CD4-positive, alpha-beta T cell treated with Interferon gamma for 1 hour (primary cell): ENCODE results near the gene NOTCH3.

Source experiments
- DNase-seq: peaks from one replicate; pipeline ENCODE4 v3.0.0-alpha.2; 2020

Gene NOTCH3

DNA sequence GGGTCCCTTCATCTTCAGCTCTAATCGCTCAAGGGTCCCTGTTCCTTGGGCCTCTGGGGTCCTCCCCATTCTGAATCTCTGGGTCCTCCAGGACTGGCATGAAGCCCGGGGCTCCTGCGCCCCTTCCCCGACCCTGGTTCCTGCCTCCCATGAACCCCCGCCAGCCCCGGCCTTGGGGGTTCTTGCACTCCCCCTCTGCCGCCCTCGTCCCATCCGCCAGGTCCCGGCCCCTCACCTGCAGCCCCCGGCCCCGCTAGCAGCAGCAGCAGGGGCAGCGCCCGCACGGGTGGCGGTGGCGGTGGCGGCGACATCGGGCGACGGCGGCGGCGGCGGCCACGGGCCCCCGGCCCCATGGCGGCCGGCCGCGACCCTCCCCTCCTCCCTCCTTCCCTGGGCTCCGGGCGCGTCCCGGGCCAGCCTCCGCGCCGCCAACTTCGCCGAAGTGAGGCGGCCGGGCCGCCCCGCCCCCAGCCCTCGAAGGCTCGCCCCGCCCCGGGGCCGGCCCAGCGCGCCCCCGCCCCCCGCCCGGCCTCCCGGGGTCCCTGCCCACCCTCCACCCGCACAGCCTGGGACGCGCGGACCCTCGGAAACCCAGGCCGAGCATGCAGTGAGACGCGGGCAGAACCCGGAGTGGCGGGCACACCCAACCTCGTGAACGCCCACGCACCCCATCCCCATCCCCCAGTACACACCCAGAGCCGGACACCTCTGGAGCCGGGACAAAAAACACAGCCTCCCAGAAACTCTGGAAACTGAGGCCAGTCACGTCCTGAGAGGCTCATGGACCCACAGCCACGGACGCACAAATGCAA, at the start of gene NOTCH3:
TSS of gene NOTCH3 (minus strand) at position 443 of the 812 bp plus-strand sequence. CDS start at position 353, 90 bp downstream.
- no peak for DNase-seq

DNA sequence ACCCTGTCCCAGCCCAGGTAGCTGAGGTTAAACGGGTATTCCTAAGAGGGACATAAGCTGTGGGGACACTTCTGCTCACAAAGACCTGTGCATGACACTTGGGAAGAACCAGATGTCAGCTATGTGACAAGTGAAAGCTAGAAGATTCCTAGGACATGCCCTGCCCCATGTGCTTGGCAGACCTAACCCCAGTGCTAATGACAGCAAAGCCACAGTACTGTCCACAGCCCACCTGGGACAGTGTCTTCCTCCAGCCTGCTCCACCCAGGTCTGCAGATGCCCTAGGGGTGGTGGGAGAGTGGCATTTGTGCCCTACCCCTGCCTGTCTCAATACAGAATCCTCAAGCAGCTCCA, 49.8 kb upstream of the NOTCH3 start:
- DNase-seq, result no peak

DNA sequence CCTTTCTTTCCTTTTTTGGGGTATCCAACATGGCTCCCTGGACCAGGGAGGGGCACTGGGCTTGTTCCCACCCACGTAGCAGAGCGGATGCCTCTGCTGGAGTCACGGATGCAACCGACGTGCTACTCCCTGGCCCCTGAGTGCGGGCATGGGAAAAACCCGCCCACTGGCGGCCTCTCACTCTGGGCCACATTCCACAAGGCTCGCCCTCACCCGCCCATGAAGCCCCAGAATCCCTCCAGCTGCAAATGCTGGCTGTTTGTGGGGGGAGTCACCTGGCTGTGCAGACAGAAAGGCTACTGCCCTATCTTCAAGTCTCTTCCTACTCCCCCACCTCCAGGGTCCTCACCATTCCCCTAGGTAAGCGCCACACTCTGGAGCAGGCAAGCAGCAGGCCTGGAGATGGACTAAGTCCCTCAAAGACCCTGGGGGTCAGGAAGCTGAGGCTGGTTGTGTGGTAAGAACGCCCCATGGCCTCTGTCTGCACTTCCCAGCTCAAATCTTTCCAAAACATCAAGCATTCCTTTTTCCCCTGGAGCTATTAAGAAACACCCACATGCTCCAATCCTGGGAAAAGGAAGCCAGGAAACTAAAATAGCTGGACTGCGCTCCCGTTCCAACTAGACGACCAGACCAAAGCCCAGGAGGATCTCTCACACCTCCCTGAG, 49.3 kb upstream of the NOTCH3 start:
- no peak for DNase-seq

DNA sequence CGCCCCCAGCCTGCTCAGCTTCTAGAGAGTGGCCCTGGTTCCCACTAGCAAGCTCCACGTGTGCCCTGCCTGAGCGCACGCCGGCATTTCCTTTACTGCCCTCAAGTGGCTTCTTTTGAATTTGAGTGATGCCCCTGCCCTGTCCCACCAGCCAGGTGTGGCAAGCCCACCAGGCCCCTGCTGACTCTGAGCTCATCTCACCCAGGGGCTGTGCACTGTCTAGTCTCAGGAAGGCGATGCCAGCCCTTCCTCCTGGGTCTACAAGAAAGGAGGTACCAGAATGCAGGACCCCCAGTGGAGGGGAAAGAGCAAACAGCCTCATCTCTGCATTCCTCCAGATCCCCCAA, 48.7 kb upstream of the NOTCH3 start:
- no peak for DNase-seq

DNA sequence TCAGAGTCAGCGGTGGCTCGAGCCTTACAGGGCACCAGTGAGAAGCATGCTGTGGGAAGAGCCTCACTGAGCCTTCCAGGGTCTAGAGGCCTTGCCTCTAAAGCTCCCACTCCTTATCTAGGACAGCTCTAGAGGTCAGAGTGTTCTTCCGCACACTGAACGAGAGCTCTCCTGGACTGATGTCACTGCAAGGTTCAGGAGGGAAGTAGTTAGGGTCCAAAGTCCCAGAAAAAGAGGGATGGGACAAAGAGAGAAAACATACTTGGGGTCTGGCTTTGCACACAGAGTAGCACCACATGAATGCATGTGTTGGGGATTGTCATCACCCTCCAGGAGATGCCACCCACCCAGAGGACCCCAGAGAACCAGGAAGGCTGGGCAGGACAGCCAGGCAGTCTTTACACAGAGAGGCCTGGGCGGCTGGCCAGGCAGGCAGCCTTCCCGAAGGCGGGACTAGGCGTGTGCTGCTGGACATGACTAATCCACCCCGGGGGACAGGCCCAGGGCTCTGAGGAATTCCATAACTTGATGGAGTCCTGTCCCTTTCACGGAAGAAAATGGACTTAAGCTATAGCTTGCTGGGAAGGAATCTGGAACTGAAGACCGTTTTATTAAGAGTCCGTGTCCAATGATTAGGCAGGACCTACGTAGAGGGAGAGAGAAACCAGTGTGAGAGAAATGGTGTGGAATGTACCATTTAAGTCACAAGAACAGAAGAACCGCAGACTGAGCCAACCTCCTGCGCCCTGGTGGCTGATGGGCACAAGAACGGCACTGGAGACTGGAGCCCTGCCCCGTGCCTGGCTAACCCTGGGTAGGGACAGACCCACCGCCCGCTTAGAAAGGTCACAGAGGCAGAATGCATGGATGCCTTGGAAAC, 48.1 kb upstream of the NOTCH3 start:
- no peak for DNase-seq

DNA sequence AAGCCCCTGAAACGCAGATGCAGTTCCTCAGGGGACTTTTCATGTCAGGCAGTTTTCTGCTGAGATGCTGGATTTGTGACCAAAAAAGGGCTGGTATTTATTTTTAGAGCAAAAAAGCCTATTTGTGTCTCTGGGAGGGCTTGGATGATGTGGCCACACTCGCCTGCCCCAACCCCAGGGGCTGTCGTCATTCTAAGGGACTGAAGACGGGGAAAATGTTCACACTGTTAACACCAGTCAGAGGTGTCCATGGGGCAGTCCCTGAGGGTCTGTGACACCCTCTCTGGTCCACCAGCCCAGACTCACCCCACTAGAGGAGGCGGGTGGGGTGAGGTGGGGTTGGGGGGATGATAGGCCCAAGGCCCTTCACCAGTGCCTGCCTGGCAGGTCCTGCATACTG, 47.3 kb upstream of the NOTCH3 start:
- no peak for DNase-seq

DNA sequence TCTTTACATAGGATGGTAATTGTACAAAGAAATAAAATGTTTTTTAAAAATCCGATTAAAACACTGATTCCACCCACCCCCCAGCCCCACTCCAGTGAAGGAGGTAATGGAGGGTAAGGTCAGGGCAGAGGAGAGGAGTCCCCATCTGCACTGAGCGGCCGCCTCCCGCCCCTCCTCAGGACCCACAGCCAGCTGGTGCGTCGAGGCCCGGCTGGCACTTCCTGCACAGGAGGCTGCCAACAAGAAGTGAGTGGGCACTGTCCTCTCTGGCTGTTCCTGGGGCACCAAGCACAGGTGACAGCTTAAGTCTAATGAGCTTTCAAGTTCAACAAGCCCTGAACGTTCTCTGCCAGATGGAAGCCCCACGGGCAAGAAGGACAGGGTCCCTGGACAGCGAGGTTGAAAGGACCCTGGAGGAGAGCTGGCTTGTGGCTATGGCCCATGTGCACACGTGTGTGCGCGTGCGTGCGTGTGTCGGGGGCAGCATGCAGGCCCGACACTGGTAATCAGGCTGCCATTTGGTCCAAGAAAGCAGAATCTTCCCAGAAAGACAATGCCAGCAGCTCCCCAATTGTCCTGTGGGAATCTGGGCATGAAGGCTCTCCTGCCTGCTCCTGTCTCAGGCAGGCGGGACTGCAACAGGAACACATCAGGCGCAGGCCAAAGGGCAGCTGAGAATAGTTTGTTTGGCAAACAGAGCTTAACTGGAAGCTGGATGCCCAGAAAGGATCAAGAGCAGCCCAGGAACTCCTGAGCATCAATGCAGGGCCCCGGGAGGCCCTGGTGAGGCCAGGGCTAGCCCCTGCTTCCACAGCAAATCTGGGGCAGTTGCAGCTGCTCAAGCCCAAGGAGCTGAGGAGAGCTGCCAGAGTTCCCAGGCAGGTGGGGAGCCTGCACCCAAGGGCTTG, 46.6 kb upstream of the NOTCH3 start:
- DNase-seq, result no peak

DNA sequence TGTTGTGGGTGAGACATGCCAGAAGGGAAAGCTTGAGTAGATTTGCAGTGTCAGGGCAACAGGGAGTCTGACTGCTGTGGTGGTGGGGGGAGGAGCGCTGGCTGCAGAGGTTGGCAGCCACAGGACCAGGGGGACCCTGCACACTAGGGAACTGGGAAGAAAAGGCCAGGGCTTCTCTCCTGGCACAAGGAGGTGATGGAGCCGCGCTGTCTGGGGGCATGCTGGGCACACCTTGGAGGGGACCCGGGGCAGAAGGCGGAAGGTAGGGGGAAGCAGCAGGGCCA, 45.3 kb upstream of the NOTCH3 start:
- DNase-seq, result no peak

DNA sequence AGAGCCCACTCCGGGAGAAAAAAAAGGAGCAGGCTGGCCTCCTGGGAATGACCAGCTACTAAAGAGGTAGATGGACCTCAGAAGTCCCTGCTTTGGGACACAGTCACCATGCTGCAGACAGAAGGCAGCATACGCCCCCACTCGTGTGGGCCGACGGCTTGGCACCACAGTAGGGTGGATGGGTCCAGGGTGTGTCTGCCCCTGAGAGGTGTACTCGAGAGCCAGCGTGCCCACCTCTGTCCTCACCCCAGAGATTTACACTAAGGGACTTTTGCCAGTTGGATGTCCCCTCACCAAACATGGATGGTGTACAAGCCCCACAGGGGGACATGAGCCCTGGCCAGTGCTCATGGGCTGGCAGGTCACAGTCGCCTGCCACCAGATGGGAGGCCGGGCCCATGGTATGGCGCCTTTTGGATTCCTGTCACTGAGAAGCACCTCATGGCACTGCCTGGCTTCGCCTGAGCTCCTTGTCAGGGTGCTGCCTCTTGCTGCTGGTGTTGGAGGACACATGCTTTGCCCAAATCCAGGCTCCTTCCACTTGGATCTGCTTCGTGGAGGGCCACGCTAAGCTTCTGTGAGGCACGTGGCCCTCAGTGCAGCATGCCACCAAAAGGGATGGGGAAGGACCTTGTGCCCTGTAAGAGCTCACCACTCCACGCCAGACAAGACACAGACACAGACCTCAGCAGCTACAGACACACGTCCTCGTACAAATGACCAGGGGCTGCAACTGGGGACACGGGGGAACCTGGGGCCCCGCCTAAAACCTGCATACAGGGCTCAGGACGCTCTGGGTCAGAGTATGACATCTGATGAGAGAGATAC, 44.8 kb upstream of the NOTCH3 start:
- DNase-seq, result no peak

DNA sequence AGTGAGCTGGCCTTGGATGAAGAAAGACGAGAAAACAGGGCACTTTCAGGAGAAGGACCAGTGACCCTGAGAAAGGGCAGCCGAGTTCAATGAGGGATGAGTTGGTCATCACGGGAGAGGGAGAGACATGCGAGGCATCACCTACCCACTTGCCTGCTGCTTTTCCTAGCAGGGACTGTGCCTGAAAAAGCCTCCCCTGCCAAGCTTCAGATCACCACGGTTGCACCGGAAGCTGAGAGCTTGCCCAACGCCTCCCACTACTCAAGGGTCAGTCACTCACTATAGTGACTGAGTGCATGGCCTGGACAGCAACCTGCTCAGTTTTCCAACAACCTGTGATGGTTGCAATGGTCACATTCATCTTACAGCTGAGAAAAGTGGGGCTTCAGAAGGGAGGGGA, 44.0 kb upstream of the NOTCH3 start:
- DNase-seq, result no peak

DNA sequence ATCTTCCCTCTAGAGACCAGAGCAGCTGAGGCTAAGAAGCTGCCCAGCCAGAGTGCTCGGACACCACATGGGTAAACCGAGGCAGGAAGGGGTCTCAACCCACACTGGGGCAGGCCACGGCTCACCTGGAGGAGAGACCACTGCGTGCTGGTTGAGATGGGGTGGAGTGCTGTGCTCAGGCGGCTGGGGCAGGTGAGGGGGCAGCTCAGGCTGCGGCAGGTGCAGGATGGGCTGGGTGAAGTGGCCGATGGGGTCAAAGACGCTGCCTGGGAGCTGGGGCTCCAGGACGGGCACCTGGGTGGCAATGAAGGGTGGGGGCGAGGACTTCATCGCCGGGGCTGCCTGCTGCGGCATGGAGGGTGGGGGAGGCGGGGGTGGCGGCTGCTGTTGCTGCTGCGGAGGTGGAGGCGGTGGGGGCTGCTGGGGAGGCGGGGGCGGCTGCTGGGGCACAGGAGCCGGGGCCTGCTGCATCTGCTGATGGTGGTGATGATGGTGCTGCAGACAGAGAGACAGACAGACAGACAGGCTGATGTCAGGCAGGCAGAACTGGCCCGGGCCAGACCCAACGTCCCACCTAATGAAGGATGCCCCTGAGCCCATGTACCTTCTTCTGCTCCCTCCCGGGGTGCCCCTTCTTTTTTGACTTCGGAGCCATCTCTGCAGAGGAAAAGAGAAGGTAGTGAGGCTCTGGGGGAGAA, 43.5 kb upstream of the NOTCH3 start:
- no peak for DNase-seq

DNA sequence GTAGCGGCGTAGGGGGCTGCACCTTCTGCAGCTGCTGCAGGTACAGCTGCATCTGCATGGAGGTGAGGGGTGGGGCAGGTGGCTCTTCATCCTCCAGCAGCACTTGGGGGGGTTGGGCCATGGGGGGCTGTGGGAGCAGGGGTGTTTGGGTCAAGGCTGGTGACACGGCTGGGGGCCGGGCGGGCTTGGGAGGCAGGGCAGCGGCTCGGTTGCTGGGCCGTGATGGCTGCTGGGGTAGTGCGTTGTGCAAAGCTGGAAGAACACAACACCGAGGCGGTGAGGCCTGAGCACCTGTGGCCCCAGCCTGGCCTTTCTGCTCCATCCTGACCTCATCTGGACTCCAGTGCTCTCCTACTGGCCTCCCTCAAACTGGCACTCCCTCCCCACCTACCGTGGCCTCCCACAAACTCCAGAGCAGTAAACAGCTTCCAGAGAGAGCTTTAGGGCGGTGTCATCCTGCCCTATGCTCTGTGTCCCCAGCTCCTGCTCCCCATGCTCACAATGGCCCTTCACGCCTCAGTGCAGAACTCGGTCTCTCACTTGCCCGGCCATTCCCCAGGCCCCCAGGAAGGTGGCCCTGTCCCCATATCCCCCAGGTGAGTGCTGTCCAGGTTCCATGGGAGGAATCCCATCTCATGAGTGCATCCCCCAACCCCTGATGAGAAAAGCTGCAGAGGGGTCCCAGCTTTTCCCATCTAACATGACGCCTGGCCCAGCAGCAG, 42.6 kb upstream of the NOTCH3 start:
- no peak for DNase-seq

DNA sequence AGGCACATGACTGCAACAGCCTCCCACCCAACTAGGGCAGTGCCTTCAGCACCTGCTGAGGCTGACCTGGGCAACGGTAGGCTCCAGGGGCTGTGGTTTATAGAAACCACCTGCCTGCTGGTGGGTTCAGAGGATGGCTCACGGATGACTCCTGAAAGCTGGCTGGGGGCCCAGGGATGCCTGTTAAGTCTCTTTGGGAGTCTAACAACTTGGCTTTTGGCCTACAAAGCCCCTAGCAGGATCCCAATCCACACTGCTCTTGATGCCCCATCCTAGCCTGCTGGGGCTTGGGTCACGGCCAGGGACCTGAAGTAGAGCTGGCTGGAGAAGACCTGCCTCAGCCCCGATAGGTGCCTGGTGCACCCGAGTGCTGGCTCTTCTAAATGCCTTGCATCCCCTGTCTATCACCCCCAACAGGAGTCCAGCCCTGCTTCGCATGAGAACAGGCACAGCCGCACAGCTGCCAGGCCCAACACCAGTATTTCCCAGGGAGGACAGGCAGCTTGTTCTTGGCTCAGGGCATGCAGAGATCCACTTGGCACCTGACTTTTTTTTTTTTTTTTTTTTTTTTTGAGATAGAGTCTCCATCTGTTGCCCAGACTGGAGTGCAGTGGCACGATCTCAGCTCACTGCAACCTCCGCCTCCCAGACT, 40.6 kb upstream of the NOTCH3 start:
- DNase-seq, result no peak

DNA sequence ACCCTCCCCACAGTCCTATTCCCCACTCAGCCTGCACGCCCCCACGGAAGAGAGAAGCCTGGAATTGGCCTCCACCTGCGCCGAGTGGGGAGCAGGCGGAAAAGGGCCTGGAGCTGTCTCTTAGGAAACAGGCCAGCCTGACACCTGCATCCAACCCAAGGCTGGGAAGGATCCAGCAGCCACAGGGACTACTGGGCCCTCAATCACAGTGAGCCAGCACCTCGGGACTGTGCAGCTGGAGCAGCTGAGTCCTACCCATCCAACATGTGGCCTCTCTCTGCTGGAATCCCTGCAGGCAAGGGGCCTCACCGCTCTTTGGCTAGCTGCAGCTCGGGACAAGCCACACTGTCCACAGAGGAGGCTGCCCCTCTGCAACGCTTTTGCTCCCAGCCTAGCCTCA, 39.7 kb upstream of the NOTCH3 start:
- DNase-seq, result no peak

DNA sequence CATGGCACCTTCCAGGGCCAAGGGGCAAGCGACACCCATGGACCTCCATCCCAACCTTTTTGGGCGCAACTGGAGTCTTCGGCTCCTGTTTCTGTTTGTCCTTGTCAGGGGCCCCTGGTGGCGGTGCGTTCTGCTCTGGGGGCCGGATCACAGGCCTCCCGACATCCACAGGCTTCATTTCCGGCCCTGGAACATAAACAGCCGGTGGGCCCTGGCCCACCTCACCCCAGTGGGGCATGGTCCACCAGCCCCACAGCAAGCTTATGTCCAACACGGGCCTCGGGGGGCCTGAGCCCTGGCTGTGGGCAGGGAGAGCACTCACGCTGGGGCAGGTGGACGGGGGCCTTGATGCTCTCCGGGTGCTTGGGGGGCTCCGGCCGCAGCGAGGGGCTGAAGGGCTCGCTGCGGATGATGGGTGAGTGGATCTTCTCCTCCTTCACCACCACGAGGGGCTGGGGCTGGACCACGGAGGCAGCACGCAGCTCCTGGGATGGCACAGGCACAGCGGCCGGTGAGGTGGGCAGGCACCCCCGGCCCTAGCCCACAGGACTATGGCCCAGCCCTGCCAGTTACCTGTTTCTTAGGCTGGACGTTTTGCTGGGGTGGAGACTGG, 38.6 kb upstream of the NOTCH3 start:
- no peak for DNase-seq

DNA sequence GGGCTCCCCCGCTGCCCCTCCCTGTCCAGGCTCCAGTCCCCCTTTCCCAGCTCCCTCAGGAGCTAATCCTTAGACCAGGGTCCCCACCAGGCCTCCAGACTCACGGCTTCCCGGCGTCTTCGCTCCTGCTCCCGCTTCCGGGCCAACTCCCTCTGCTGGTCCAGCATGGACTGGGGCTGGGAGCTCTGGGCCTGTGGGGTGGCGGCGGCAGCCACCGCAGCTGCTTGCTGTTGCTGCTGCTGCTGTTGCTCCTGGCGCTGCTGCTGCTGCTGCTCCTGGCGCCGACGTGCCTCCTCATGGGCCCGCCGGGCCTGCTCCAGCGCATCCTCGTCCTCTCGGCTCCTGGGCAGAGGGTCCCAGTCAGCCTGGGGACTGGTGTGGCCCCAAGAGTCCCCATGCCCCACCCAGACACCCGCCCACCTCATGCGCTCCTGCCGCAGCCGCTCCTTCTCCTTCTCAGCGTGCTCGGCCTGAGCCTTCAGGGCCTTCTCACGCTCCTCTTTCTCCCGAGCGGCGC, 37.9 kb upstream of the NOTCH3 start:
- no peak for DNase-seq

DNA sequence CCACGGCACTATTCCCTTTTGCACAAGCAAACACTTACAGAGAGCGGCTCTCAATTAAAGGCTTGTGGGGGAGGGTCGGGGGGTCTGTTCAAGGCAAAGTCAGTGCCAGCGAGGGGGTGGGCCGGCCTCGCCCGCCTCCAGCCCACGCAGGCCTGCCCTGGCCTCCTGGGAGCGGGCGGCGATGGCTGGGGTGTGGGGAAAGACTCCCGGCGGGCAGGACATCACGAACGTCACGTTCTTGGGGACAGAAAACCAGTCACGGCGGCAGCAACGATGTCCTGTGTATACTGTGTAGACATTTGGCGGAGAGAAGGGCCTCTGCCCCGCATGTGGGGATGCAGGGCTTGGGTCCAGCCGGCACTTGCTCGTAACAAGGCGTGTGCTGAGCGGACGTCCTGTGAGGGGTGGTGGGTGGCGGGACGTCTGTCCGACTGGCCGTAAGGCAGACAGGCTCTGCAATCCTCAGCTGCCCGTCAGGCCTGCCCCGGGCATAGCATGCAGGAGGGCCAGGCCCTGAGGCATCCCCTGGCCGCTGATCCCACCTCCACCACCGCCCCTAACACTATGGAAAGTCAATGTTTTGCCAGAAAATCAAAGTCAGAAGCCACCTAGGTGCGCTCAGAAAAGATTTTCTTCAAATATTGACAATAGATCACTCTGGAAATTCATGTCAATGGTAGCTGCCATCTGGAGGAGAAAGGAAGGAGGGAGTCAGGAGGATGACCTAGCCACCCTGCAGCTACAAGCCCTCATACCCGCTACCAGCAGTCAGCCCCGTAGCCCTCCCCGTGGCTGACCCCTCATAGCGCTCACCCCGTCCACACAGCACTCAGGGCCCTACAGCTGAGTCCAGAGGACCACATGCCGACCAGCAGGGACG, 37.2 kb upstream of the NOTCH3 start:
- no peak for DNase-seq

DNA sequence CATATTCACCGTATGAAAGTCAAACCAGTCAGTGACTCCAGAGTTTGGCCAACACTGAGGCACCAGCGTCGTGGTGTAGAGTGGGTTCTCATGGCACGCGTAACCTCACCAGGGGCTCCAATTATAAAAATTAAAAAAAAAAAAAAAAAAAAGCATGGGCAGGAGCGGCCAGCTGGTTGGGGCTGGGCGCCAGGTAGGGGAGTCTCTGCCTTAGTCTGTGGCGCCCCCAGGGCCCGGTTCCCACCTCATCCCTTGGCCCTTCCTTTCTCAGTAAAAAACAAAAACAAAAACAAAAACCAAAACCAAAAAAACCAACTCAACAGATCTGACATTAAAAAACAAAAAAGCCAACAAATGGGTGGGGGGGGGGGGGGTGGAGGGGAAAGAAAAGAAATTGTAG, 36.1 kb upstream of the NOTCH3 start:
- DNase-seq, result no peak
